Measurements from ENCODE around the gene ANKRD12. TPM values are rescaled to one million over a fixed set of nuclear protein-coding genes. Genes with fewer than 3 reads are reported as not detected.
"Not testable (repeated sequence)": the region's sequence is repeated elsewhere in the genome, so short reads cannot be mapped to it uniquely, and the experiment has no call there.

Gene ANKRD12
- total RNA-seq, 1 donor from 2014 or later: 30.9 TPM

DNA sequence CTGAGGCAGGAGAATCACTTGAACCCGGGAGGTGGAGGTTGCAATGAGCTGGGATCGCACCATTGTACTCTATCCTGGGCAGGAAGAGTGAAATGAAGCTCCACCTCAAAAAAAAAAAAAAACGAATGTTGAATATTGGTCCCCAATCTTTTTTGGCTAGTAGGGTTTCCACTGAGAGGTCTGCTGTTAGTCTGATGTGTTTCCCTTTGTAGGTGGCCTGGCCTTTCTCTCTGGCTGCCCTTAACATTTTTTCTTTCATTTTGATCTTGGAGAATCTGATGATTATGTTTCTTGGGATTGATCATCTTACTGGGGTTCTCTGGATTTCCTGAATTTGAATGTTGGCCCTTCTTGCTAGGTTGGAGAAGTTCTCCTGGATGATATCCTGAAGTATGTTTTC, 35.3 kb downstream of the ANKRD12 start:
- peaks cover 35% of the 10 kb centered on the region for H3K36me3 Mint-ChIP-seq (ENCODE audit: low read depth)
- H3K9me3 Mint-ChIP-seq: peaks cover 11% of the 10 kb centered on the region
- not testable (repeated sequence) for H3K4me1 Mint-ChIP-seq; H3K4me3 Mint-ChIP-seq; DNase-seq (ENCODE audit: low read depth, low spot score); H3K27me3 Mint-ChIP-seq (ENCODE audit: low read depth); H3K27ac Mint-ChIP-seq (ENCODE audit: unreplicated experiment)

GRCh38 chr18:9172506-9173127, 36.0 kb downstream of the ANKRD12 start:
- Mint-ChIP-seq H3K36me3 (ENCODE audit: low read depth) (peaks cover 32% of the 10 kb centered on the region), H3K27ac (ENCODE audit: unreplicated experiment) (peak overlapping the region; percentile 36), H3K4me3 (no peak overlapping the region), H3K4me1 (peaks cover 9% of the 10 kb centered on the region), H3K27me3 (ENCODE audit: low read depth) (no peaks in the 10 kb centered on the region), H3K9me3 (peaks cover 9% of the 10 kb centered on the region)
- DNase-seq (ENCODE audit: low read depth, low spot score): no peak
- TF ChIP-seq CTCF (conservative IDR thresholded peaks at IDR 0.05): no peak

DNA sequence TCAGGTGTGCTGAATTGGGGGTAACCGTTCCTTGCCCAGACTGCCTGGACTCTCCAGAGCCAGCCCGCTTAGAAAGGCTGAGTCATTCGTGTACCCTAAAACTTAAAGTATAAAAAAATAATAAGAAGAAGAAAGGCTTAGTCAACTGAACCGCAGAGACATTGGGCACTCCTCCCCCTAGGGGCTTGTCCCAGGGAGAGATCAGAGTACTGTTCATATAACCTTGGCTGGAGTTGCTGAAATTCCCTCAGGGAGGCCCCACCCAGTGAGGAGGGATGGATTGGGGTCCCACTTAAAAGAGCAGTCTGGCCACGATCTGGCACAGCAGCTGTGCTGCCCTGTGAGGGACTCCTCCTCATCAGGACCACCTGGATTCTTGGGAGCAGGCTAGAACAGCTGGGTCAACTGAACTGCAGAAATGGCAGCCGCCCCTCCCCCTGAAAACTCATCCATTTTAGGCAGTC, 37.2 kb downstream of the ANKRD12 start:
- no peak for DNase-seq (ENCODE audit: low read depth, low spot score)
- Mint-ChIP-seq H3K9me3 (peaks cover 8% of the 10 kb centered on the region), H3K4me1 (peaks cover 9% of the 10 kb centered on the region), H3K4me3 (no peak overlapping the region), H3K27ac (ENCODE audit: unreplicated experiment) (no peak overlapping the region), H3K36me3 (ENCODE audit: low read depth) (peaks cover 27% of the 10 kb centered on the region), H3K27me3 (ENCODE audit: low read depth) (no peaks in the 10 kb centered on the region)
- TF ChIP-seq CTCF (conservative IDR thresholded peaks at IDR 0.05): no peak

GRCh38 chr18:9174302-9174701, 37.7 kb downstream of the ANKRD12 start:
- Mint-ChIP-seq H3K36me3 (ENCODE audit: low read depth) (peaks cover 23% of the 10 kb centered on the region), H3K27me3 (ENCODE audit: low read depth) (no peaks in the 10 kb centered on the region), H3K4me3 (no peak overlapping the region), H3K4me1 (peaks cover 9% of the 10 kb centered on the region), H3K9me3 (peaks cover 5% of the 10 kb centered on the region), H3K27ac (ENCODE audit: unreplicated experiment) (no peak overlapping the region)
- no peak for TF ChIP-seq CTCF (conservative IDR thresholded peaks at IDR 0.05)
- DNase-seq (ENCODE audit: low read depth, low spot score): no peak

- H3K4me1 Mint-ChIP-seq: peaks cover 9% of the 10 kb centered on the region
- no peak for DNase-seq (ENCODE audit: low read depth, low spot score)
- TF ChIP-seq CTCF (conservative IDR thresholded peaks at IDR 0.05): no peak
- H3K4me3 Mint-ChIP-seq: no peak overlapping the region
- no peak overlapping the region for H3K27ac Mint-ChIP-seq (ENCODE audit: unreplicated experiment)
- H3K9me3 Mint-ChIP-seq: peaks cover 3% of the 10 kb centered on the region
- peaks cover 19% of the 10 kb centered on the region for H3K36me3 Mint-ChIP-seq (ENCODE audit: low read depth)
- no peaks in the 10 kb centered on the region for H3K27me3 Mint-ChIP-seq (ENCODE audit: low read depth)
These were observed 38.5 kb downstream of the ANKRD12 start for GRCh38 chr18:9175115-9175514.

GRCh38 chr18:9177031-9177430, 40.5 kb downstream of the ANKRD12 start:
- DNase-seq (ENCODE audit: low read depth, low spot score): no peak
- Mint-ChIP-seq H3K36me3 (ENCODE audit: low read depth) (peaks cover 8% of the 10 kb centered on the region), H3K27ac (ENCODE audit: unreplicated experiment) (no peak overlapping the region), H3K9me3 (no peaks in the 10 kb centered on the region), H3K4me3 (no peak overlapping the region), H3K27me3 (ENCODE audit: low read depth) (no peaks in the 10 kb centered on the region), H3K4me1 (peaks cover 16% of the 10 kb centered on the region)
- TF ChIP-seq CTCF (conservative IDR thresholded peaks at IDR 0.05): no peak

Measured in neural crest cell (in vitro differentiated cells).